ENCODE results near the gene B4GALNT3.

B4GALNT3 gene

DNA sequence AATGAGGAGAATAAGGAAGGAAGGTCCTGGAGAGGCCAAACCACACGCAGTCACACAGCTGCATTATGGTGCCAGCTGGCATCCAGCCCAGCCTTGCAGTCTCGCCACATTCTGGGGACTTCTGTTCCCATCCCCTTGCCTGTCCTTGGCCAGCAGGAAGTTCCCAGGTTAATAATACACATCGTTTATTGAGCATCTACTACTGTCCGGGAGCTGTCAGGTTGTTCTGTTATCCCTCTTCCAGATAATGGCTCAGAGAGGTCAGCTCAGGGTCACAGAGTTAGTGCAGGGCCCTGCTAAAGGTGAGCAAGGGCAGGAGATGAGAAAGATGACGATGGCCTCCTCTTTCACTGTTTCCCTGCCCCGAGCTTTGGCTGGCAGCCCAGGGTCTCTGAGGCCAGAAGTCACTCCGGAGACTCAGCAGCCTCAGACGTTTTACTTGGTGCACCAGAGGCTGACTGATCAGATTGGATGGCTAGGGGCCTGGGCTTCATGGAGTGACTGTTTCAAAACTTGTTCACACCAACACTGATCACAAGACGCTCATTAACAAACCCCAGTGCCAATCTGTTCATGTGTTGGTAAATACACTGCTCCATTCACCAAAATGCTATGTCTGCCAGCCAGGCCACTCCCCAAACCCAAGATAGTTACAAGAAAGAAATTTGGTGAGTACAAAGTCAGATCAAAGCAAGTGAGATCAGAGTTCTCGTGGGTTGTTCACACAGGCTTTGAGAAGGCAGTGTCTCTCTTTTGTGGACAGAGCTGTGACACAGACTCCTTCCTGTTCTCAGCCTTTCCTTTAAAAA lies 79.2 kb downstream of the B4GALNT3 start:
- no peak for DNase-seq (ENCODE audit: low read depth in 2 of 2)

DNA sequence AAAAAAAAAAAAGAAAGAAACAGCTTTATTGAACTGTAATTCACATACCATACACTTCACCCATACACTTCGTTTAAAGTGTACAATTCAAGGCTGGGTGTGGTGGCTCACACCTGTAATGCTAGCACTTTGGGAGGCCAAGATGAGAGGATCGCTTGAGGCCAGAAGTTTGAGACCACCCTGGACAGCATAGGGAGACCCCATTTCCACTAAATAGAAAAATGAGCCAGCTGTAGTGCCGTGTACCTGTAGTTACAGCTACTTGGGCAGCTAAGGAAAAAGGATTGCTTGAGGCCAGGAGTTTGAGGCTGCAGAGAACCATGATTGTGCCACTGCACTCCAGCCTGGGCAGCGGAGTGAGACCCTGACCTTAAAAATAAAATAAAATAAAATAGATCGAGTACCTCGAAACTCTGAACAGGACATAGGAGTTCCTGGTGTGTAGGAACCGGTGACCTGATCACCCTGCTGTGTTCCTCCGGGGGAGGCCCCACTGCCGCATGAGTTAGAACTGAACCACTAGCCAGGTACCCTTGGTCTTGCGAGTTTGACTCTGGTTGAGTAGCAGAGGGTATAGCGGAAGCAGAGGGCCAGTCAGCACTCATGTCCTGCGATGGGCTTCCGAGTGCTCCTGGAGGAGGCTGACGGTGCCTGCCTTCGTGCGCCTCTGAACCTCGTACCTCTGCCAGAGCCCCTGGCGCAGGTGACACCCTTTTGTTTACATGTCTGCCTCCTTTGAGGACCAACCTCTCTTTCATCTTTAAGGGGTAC lies 80.0 kb downstream of the B4GALNT3 start:
- DNase-seq (ENCODE audit: low read depth in 2 of 2) = no peak

- DNase-seq (ENCODE audit: low read depth in 2 of 2) = no peak
Measured at GRCh38 chr12:541676-542324, 82.1 kb downstream of the B4GALNT3 start.

DNA sequence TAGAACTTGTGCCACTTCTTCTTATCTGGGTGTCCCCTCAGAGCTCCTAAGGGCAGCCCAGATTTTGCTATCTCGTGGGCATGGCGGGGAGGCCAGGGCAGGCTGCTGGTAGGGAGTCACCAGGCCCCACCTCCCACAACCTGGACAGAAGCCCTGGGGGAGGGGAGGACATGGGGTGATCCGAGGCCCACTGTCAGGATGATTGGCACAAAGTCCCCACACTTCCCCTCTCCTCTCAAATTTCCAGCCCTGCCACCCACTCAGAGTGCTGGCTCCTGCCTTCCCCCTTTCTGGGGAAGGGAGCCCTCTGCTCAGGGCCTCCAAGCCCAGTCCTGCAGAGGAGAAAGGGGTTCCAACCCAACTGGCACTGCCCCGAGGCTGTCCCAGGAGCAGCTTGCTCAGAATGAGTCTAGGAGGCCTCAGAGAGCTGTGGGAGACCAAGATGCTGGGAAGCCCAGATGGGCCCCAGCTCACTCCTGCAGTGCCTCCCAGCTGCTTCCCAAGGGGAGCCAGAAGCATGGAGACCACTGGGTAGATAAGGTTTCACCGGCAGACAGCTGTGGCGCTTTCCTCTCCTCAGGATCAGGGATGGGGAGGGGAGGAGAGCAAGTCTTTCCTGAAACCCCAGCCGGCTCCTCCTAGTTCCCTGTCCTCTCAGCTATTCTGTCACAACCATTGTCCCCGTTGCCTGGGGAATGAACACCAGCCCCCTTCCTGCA lies 82.8 kb downstream of the B4GALNT3 start:
- no peak for DNase-seq (ENCODE audit: low read depth in 2 of 2)

- DNase-seq (ENCODE audit: low read depth in 2 of 2) = no peak
Measured at GRCh38 chr12:543114-543451, 83.3 kb downstream of the B4GALNT3 start.

GRCh38 chr12:544142-544541 lies 84.4 kb downstream of the B4GALNT3 start:
- no peak for DNase-seq (ENCODE audit: low read depth in 2 of 2)

DNA sequence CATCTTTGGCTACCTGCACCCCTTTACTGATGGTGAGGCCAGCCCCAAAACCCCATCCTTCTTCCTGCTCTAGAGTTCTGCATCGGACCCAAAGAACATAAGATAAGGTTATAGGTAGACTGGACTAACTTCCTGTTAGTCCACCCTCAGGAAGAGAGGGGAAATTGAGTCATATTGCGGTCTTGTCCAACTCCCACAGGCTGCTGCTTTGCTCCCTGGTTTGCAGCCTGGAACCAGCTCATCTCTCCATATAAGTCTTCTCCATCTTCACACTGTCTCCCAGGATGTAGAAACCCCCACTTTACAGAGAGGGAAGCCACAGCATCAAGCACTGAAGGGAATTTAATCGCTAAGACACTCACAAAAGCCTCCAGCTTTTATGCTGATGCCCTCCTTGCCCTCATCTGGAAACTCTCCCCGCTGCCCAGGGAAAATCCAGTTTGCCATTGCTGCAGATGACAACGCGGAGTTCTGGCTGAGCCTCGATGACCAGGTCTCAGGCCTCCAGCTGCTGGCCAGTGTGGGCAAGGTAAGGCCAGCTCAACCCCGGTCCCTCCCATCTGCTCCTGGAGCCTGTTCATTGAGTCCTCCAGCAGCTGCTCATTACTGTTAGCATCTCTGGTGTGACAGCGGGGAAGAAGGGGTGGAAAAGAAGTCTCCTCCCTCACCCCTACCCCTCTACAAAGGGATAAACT lies 85.3 kb downstream of the B4GALNT3 start:
- no peak for DNase-seq (ENCODE audit: low read depth in 2 of 2)

- DNase-seq (ENCODE audit: low read depth in 2 of 2) = no peak
Measured at GRCh38 chr12:545835-546234, 86.1 kb downstream of the B4GALNT3 start.

DNA sequence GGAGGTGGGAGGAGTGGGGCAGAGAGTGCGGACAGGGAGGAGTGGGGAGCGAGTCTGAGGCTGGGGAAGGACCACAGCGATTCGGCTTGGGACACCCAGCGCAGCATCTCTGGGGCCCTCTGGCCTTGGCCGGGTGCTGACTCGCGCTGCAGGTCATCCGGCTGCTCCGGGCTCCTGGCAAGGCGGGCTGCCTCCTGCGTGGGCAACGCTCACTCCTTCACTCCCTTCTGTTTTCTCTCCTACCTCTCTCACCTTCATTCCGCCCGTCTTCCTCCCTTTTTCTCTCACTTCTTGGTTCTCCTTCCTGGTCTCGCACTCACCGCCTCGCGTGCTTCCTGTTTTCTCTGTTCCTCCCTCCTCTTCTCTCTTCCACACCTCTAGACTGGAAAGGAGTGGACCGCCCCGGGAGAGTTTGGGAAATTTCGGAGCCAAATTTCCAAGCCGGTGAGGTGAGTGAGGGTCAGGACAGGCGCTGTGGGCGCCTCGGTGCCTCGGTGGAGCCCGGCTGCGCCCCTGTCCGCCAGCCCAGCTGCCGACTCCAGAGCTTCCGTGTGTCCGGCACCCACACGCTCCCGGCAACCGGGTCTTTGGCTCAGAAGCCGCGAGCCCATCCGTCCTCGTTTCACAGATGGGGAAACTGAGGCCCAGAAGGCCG lies 86.7 kb downstream of the B4GALNT3 start:
- DNase-seq (ENCODE audit: low read depth in 2 of 2) = no peak

DNA sequence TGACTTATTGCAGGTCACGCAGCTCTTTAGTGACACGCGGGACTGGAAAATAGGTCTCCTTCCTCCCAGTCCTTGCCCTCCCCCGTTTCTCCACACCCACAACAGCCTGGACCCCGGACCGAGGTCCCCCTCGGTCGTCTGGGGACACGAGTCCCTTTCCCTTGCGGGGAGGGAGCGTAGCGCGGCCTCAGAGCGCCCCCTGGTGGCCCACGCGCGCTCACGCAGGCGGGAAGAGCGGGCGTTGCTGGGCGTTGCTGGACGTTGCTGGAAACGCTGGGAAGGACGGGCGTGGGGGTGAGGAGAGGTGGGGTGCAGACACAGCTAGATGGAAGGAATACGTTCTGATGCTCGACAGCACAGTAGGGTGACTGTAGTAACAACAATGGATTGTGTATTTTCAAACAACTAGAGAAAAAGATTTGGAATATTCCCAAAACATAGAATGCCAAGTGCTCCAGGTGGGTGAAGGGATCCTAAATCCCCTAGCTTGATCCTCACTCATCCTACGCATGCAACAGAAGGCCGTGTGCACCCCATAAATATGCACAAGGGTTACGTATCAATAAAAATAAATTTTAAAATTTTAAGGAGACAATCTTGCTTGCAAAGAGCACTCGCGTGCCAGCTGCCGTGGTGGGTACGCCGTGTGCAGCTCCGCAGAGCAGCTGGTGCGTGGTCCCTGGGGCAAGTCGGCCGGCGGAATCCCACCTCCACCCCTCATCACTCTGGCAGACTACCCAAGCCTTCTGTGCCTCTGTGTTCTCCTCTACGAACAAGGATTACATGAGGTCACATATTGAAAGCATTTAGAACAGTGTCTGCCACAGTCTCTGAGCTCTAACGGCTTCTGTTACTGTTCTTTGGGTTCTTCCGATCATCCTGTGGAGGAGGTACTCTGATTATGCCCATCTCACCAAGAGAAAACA lies 87.4 kb downstream of the B4GALNT3 start:
- peak; percentile 46 to 49 for DNase-seq (ENCODE audit: low read depth in 2 of 2)

DNA sequence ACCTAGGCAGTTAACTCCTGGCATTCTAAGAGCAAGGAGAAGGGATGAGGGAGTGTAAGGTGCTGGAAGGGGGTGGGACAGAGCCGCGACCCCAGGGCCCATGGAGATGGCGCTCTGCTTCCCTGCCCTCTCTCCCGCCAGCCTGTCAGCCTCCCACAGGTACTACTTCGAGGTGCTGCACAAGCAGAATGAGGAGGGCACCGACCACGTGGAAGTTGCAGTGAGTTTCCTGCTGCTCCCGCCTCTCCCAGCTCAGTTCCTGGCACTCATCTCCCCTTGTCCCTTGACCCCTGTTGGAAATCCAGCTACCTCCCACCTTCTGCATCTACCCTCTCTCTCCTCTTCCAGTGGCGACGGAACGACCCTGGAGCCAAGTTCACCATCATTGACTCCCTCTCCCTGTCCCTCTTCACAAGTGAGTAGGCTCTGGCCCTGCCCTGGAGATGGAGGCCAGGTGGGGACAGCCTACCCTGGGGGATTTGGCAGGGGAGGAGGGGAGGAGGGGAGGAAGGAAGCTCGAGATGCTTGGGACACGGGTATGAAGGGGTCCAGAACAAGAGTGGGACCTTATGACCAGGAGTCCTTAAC lies 88.2 kb downstream of the B4GALNT3 start:
- no peak for DNase-seq (ENCODE audit: low read depth in 2 of 2)

DNA sequence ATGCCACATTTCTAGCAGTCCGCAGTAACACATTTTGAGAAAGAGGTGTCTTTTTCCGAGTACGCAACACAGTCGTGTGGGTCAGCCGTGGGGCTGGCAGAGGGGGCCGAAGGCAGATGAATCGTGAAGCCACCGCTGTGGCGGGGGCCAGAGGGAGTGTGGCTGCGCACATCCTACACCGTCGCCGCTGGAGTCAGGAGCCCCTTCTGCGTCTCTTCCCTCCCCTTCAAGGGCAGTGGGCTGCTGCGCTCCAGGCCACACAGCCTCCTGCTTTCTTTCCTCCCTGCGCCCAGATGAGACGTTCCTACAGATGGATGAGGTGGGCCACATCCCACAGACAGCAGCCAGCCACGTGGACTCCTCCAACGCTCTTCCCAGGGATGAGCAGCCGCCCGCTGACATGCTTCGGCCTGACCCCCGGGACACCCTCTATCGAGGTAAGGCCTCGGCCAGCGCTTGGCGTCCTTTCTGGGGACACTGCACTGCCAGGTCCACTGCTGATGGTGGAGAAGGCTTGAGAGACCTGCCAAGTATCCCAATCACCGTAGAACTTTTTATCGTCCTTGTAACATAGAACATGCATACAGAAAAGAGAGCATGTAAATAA lies 89.8 kb downstream of the B4GALNT3 start:
- DNase-seq (ENCODE audit: low read depth in 2 of 2) = no peak

DNA sequence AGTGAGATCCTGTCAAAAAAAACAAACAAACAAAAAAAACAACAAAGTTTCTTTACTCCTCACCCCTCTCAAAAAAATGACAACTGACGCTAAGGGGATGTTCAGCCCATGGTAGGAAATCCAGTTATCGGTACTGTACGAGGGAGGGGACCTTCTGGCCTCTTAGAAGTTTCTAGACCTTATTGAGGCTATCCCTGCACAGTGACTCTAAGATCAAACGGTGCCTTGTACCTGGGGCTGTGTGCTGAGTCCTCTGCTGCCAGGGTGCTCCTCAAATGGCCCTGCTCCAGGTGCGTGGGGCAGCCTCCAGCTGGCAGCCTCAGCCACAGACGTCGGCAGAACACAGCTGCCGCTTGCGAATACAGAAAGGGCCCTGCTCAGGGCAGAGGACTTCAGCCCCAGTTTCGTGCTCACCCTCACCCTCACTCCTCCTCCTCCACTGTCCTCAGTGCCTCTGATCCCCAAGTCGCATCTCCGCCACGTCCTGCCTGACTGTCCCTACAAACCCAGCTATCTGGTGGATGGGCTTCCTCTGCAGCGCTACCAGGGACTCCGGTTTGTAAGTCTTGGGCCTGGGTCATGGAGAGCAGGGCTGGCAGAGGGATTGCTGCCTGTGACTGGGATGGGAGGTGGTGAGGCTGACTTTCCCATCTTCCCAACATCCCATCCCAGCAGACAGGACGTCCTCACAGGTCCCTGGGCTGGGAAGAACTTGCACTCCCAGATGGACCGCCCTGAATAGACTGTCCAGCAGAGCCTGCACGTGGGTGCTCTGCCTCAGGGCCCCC lies 90.9 kb downstream of the B4GALNT3 start:
- DNase-seq (ENCODE audit: low read depth in 2 of 2) = no peak

GRCh38 chr12:552466-552865 lies 92.7 kb downstream of the B4GALNT3 start:
- no peak for DNase-seq (ENCODE audit: low read depth in 2 of 2)

DNA sequence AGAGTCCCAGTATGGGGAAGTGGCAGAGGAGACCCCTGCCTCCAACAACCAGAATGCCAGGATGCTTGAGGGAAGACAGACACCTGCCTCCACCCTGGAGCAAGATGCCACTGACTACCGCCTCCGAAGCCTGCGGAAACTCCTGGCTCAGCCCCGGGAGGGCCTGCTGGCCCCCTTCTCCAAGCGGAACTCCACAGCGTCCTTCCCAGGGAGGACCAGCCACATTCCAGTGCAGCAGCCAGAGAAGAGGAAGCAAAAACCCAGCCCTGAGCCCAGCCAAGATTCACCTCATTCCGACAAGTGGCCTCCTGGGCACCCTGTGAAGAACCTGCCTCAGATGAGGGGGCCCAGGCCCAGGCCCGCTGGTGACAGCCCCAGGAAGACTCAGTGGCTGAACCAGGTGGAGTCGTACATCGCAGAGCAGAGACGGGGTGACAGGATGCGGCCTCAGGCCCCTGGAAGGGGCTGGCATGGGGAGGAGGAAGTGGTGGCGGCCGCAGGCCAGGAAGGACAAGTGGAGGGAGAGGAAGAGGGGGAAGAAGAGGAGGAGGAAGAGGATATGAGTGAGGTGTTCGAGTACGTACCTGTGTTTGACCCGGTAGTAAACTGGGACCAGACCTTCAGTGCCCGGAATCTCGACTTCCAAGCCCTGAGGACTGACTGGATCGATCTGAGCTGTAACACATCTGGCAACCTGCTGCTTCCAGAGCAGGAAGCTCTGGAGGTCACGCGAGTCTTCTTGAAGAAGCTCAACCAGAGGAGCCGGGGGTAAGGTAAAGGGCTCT lies 93.7 kb downstream of the B4GALNT3 start:
- DNase-seq (ENCODE audit: low read depth in 2 of 2) = no peak

DNA sequence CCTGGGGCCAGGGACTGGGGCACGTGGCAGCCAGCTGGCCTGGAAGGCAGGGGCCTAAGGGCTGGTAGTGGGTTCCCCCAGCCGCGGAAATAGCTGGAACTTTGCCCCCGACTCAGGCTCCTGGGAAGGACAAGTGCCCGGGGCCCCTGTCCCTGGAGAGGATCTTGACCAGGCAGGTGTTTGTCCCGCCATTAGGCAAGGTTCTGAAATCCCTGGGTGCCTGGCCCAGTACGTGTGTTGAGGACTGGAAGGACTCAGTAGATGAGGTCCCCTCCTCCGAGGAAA lies 94.2 kb downstream of the B4GALNT3 start:
- no peak for DNase-seq (ENCODE audit: low read depth in 2 of 2)

DNA sequence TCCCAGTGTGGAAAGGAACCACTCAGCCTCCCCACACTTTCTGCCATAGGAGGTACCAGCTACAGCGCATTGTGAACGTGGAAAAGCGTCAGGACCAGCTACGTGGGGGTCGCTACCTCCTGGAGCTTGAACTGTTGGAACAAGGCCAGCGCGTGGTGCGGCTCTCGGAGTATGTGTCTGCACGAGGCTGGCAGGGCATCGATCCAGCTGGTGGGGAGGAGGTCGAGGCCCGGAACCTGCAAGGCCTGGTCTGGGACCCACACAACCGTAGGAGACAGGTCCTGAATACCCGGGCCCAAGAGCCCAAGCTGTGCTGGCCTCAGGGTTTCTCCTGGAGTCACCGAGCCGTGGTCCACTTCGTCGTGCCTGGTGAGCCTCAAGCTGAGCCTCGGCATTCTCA lies 96.8 kb downstream of the B4GALNT3 start:
- DNase-seq (ENCODE audit: low read depth in 2 of 2) = no peak

- DNase-seq (ENCODE audit: low read depth in 2 of 2) = no peak
Measured at GRCh38 chr12:558580-558979, 98.8 kb downstream of the B4GALNT3 start.
